ENCODE measurements around the gene PPCDC.
"Not testable (repeated sequence)": the region's sequence is repeated elsewhere in the genome, so short reads cannot be mapped to it uniquely, and the experiment has no call there.

Gene PPCDC

GRCh38 chr15:75076277-75076676, 52.9 kb downstream of the PPCDC start:
- TF ChIP-seq, protein P1, sequence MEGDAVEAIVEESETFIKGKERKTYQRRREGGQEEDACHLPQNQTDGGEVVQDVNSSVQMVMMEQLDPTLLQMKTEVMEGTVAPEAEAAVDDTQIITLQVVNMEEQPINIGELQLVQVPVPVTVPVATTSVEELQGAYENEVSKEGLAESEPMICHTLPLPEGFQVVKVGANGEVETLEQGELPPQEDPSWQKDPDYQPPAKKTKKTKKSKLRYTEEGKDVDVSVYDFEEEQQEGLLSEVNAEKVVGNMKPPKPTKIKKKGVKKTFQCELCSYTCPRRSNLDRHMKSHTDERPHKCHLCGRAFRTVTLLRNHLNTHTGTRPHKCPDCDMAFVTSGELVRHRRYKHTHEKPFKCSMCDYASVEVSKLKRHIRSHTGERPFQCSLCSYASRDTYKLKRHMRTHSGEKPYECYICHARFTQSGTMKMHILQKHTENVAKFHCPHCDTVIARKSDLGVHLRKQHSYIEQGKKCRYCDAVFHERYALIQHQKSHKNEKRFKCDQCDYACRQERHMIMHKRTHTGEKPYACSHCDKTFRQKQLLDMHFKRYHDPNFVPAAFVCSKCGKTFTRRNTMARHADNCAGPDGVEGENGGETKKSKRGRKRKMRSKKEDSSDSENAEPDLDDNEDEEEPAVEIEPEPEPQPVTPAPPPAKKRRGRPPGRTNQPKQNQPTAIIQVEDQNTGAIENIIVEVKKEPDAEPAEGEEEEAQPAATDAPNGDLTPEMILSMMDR (IDR thresholded peaks at IDR 0.05), result no peak
- no peak for DNase-seq
- intact Hi-C loops (cut with DNase I; ENCODE audit: low total_unique reads), result no loop called here

DNA sequence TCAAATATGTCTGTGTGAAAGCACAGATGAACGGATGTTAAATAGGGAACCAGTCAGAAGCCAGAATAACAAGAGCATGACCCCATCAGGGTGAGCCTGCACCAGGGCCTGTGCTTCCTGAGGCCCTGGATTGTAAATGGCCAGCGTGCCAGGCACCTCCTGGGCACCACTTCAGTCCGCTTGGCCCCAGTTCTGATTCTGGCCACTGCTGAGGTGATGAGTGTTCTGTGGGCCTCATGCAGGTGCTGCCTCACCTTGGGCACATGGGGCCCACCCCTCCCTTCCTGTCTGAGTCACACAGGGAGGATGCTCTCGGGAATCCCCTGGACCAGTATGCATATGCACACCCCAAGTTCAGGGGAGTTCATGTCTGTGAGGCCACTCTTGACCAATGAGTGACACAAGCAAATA, 54.2 kb downstream of the PPCDC start:
- H3K9me3 ChIP-seq; H3K27me3 ChIP-seq; intact Hi-C loops (cut with DNase I; ENCODE audit: low total_unique reads); H3K4me3 ChIP-seq; DNase-seq; H3K4me1 ChIP-seq; H3K36me3 ChIP-seq; H3K27ac ChIP-seq: not testable (repeated sequence)

More at GRCh38 chr15:75076277-75076676, 52.9 kb downstream of the PPCDC start:
- no peak overlapping the region for H3K4me3 ChIP-seq
- no peaks in the 10 kb centered on the region for H3K36me3 ChIP-seq
- no peaks in the 10 kb centered on the region for H3K9me3 ChIP-seq
- no peaks in the 10 kb centered on the region for H3K27me3 ChIP-seq
- no peak overlapping the region for H3K27ac ChIP-seq
- H3K4me1 ChIP-seq, result no peaks in the 10 kb centered on the region

- no peaks in the 10 kb centered on the region for H3K9me3 ChIP-seq
- intact Hi-C loops (cut with DNase I; ENCODE audit: low total_unique reads), result no loop called here
- DNase-seq, result no peak
- TF ChIP-seq, protein P1 (IDR thresholded peaks at IDR 0.05), result no peak
- no peaks in the 10 kb centered on the region for H3K4me1 ChIP-seq
- H3K4me3 ChIP-seq, result no peak overlapping the region
- H3K36me3 ChIP-seq, result no peaks in the 10 kb centered on the region
- no peaks in the 10 kb centered on the region for H3K27me3 ChIP-seq
- H3K27ac ChIP-seq, result no peak overlapping the region
These were observed 57.8 kb downstream of the PPCDC start for GRCh38 chr15:75081150-75081549.

DNA sequence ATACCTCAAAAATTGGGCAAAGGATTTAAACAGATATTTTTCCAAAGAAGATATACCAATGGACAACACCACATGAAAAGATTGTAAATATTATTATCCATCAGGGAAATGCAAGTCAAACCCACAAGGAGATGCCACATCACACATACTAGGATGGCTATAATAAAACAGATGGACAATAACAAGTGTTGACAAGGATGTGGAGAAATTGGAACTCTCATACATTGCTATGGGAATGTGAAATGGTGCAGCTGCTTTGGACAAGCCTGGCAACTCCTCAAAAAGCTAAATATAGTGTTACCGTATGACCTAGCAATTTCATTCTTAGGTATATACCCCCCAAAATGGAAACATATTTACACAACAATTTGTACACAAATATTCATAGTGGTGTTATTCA, 59.3 kb downstream of the PPCDC start:
- H3K4me3 ChIP-seq, result no peak overlapping the region
- H3K27ac ChIP-seq, result no peak overlapping the region
- H3K9me3 ChIP-seq, result peaks cover 0 to 3% (median 0%) of the 10 kb centered on the region in 3 donors
- intact Hi-C loops (cut with DNase I; ENCODE audit: low total_unique reads), result no loop called here
- no peak for DNase-seq
- H3K36me3 ChIP-seq, result no peaks in the 10 kb centered on the region
- H3K27me3 ChIP-seq, result no peaks in the 10 kb centered on the region
- H3K4me1 ChIP-seq, result no peaks in the 10 kb centered on the region
- TF ChIP-seq, protein P1 (IDR thresholded peaks at IDR 0.05), result no peak

- H3K36me3 ChIP-seq; intact Hi-C loops (cut with DNase I; ENCODE audit: low total_unique reads): not testable (repeated sequence)
These were observed 62.3 kb downstream of the PPCDC start for GRCh38 chr15:75085708-75086107.

DNA sequence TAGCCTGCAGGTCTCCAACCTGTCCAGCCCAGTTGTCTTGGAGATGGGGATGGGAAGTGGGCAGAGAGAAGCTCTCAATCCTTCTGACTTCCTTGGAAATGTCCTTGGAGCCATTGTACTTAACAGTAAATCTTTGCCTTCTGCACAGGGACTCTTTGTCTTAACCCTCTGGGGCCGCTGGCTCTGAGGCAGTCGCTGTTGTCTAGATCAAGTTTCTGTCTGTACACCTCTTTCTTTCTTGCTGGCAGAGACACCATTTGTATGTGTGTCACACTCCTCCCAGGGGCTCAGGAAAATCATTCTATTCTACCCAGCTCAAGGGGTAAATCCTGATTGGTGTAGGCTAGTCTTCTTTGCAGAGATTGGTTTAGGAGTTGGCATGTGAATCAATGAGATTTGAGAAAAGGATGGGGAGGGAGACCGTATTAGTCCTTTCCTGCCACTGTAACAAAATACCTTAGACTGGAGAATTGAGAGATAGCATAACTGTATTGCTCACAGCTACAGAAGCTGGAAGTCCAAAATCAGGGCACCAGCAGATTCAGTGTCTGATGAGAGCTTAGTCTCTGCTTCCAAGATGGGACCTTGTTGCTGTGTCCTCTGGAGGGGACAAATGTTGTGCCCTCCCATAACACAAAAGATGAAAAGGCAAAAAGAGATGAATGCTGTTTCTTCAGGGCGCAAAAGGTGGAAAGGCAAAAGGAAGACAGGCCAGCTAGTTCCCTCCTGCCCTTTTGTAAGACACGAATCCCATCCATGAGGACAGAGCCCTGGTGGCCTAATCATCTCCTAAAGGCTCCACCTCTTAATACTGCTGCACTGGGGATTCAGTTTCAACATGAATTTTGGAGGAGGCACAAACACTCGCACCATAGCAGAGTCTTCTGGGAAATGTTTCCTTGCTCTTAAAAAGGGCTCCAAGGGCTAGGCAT, 66.3 kb downstream of the PPCDC start:
- H3K9me3 ChIP-seq, result peaks cover 0 to 3% (median 0%) of the 10 kb centered on the region in 3 donors
- no peak overlapping the region for H3K4me3 ChIP-seq
- intact Hi-C loops (cut with DNase I; ENCODE audit: low total_unique reads), result no loop called here
- H3K27me3 ChIP-seq, result no peaks in the 10 kb centered on the region
- DNase-seq, result no peak
- TF ChIP-seq, protein P1 (IDR thresholded peaks at IDR 0.05), result no peak
- no peaks in the 10 kb centered on the region for H3K4me1 ChIP-seq
- H3K27ac ChIP-seq, result peak overlapping the region in 1 of 2 donors; percentile 61
- H3K36me3 ChIP-seq, result no peaks in the 10 kb centered on the region

More at GRCh38 chr15:75085708-75086107, 62.3 kb downstream of the PPCDC start:
- not testable (repeated sequence) for H3K9me3 ChIP-seq, H3K4me3 ChIP-seq, DNase-seq, H3K27ac ChIP-seq, H3K27me3 ChIP-seq, H3K4me1 ChIP-seq

All from tibial artery (tissue), 4 donors.